Subcutaneous adipose tissue (tissue), 4 donors: ENCODE data around the gene LRRFIP2. TPM values are rescaled to one million over a fixed set of nuclear protein-coding genes. Genes with fewer than 3 reads are reported as not detected.

ENCODE experiments used
- total RNA-seq, 4 donors: library from RNA; depleted of rRNA; stranded (reverse); fragments of >200 nt; gene quantifications; one replicate each; pipeline ENCODE4 v1.1.0, GENCODE V29; 2016
- TF ChIP-seq, protein P1 (sequence below): fragments of 450-650 bp; IDR thresholded peaks from one replicate; pipeline ENCODE4 v1.5.1; 2016; ENCODE audit warnings: low read depth, mild to moderate bottlenecking, control low read depth, antibody characterized with exemption, moderate library complexity

The LRRFIP2 gene
- total RNA-seq, 4 donors from 2014 or later: 38.2 to 73.8 (median 46.5) TPM

GRCh38 chr3:37148208-37148607 lies 26.2 kb downstream of the LRRFIP2 start:
- TF ChIP-seq, protein P1, sequence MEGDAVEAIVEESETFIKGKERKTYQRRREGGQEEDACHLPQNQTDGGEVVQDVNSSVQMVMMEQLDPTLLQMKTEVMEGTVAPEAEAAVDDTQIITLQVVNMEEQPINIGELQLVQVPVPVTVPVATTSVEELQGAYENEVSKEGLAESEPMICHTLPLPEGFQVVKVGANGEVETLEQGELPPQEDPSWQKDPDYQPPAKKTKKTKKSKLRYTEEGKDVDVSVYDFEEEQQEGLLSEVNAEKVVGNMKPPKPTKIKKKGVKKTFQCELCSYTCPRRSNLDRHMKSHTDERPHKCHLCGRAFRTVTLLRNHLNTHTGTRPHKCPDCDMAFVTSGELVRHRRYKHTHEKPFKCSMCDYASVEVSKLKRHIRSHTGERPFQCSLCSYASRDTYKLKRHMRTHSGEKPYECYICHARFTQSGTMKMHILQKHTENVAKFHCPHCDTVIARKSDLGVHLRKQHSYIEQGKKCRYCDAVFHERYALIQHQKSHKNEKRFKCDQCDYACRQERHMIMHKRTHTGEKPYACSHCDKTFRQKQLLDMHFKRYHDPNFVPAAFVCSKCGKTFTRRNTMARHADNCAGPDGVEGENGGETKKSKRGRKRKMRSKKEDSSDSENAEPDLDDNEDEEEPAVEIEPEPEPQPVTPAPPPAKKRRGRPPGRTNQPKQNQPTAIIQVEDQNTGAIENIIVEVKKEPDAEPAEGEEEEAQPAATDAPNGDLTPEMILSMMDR: no peak

GRCh38 chr3:37147666-37148065 lies 26.7 kb downstream of the LRRFIP2 start:
- TF ChIP-seq, protein P1: no peak

DNA sequence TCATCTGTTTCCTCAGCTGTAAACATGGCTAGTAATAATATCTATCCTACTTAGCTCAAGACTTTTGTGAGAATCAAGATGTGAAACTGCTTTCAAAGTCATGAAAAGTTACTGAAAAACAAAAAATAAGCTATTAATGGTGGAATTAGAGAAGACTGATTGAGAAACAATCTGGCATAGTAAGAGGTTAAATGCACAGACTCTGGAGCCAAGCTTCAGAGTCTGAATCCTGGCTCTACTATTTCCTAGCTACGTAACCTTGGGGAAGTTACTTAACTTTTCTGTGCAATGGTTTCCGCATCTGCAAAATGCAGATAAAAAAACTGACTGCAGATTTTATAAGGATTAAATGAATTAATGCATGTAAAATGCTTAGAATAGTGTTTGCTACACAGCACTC lies 28.8 kb downstream of the LRRFIP2 start:
- TF ChIP-seq, protein P1: no peak

DNA sequence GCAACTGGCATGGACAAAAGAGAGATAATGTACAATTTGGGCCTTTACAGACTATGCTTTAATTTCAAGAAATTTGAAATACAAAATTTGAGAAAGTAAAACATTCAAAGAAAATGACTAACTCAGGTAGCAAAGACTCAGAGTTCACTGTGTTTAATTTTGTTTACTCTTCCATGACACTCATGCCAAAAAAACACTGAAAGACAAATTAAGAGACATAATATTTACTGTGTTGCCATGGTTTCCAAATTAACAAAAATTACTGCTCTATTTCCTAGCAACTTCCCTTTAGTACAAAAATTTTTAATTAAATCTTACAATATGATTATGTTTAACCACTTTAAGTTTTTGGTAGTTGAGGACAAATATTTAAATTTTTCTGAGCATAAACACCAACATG lies 29.6 kb downstream of the LRRFIP2 start:
- TF ChIP-seq, protein P1: no peak

- TF ChIP-seq, protein P1: no peak
Observed at GRCh38 chr3:37143821-37144220, 30.6 kb downstream of the LRRFIP2 start.

- TF ChIP-seq, protein P1: no peak
Observed at GRCh38 chr3:37141676-37142075, 32.7 kb downstream of the LRRFIP2 start.

GRCh38 chr3:37140899-37141541 lies 33.4 kb downstream of the LRRFIP2 start:
- TF ChIP-seq, protein P1: no peak
